PC-9 (cell line): ENCODE measurements around the gene GOLGB1. TPM values are rescaled to one million over a fixed set of nuclear protein-coding genes. Genes with fewer than 3 reads are reported as not detected.
"Not testable (repeated sequence)": the region's sequence is repeated elsewhere in the genome, so short reads cannot be mapped to it uniquely, and the experiment has no call there.

Source experiments
- BruUV-seq: library from RNA; stranded (reverse); fragments of 400-500 nt; replicated peaks from 2 replicates; lab custom pipeline; 2021; lab: Mats Ljungman, UMichigan
- CTCF ChIA-PET: fragments of 300-600 bp; sonication (Branson Sonifier 250); formaldehyde crosslinking; loops from one replicate; lab custom pipeline; 2022; ENCODE audit warnings: antibody characterized with exemption; lab: Charles Lee
- POLR2A ChIA-PET: fragments of 300-600 bp; sonication (Branson Sonifier 250); formaldehyde crosslinking; loops from one replicate; lab custom pipeline; 2022; ENCODE audit warnings: antibody characterized with exemption; ENCODE audit not compliant: unreplicated experiment; lab: Charles Lee
- DNase-seq, 2 experiments: peaks; one replicate each; pipeline versions ENCODE4 v3.0.0 to v3.0.0-alpha.2; 2015 to 2022; ENCODE audit warnings: mixed read lengths in 1 of 2
- H2AFZ ChIP-seq: fragments of 200-600 bp; sonication (generic); 2 replicates; pipeline ENCODE4 v1.8.1; 2017; ENCODE audit warnings: antibody characterized with exemption
- H3F3A ChIP-seq: fragments of 200-600 bp; sonication (generic); 2 replicates; pipeline ENCODE4 v1.8.1; 2017; ENCODE audit warnings: antibody characterized with exemption, mild to moderate bottlenecking, low read depth; ENCODE audit not compliant: insufficient read depth
- H3K27ac ChIP-seq: fragments of 200-600 bp; sonication (generic); 2 replicates; pipeline ENCODE4 v1.6.1; 2016; ENCODE audit warnings: mixed run types
- H3K27me3 ChIP-seq: fragments of 200-600 bp; sonication (generic); 2 replicates; pipeline ENCODE4 v1.6.1; 2016; ENCODE audit warnings: low read depth, mixed run types; ENCODE audit not compliant: insufficient read depth
- H3K36me3 ChIP-seq: fragments of 200-600 bp; sonication (generic); 2 replicates; pipeline ENCODE4 v1.6.1; 2016; ENCODE audit warnings: low read depth, mixed run types
- H3K4me1 ChIP-seq: fragments of 200-600 bp; sonication (generic); replicated peaks from 2 replicates; pipeline ENCODE4 v1.6.1; 2016; ENCODE audit warnings: mixed run types; ENCODE audit not compliant: insufficient read depth
- H3K4me2 ChIP-seq: fragments of 200-600 bp; sonication (generic); 2 replicates; pipeline ENCODE4 v1.6.1; 2017; ENCODE audit warnings: mixed run types
- H3K4me3 ChIP-seq: fragments of 200-600 bp; sonication (generic); 2 replicates; pipeline ENCODE4 v1.6.1; 2016; ENCODE audit warnings: mixed run types
- H3K79me2 ChIP-seq: fragments of 200-600 bp; sonication (generic); 2 replicates; pipeline ENCODE4 v1.6.1; 2017; ENCODE audit warnings: low read depth, mixed run types
- H3K9me2 ChIP-seq: fragments of 200-600 bp; sonication (generic); 2 replicates; pipeline ENCODE4 v1.8.1; 2017; ENCODE audit warnings: mild to moderate bottlenecking; ENCODE audit not compliant: insufficient read depth
- H3K9me3 ChIP-seq: fragments of 200-600 bp; sonication (generic); 2 replicates; pipeline ENCODE4 v1.8.1; 2016; ENCODE audit warnings: low read depth; ENCODE audit not compliant: insufficient read depth
- H4K20me1 ChIP-seq: fragments of 200-600 bp; sonication (generic); 2 replicates; pipeline ENCODE4 v1.8.1; 2017; ENCODE audit not compliant: insufficient read depth
- EZH2 ChIP-seq: fragments of 200-600 bp; sonication (generic); IDR thresholded peaks from 2 replicates; pipeline ENCODE4 v1.8.0; 2017; ENCODE audit warnings: antibody characterized with exemption, low read depth
- intact Hi-C: fragments of 100-400 bp; cut with micrococcal nuclease; formaldehyde crosslinking; loops from one replicate; pipeline ENCODE4 v1.10.0; 2022; ENCODE audit not compliant: unreplicated experiment
- total RNA-seq: library from RNA; stranded (reverse); gene quantifications from 2 replicates; pipeline ENCODE4 v1.2.3, GENCODE V29; 2021
- TF ChIP-seq, protein P1 (sequence below): fragments of 200-600 bp; sonication (generic); conservative IDR thresholded peaks from 2 replicates; pipeline ENCODE4 v1.6.1; 2017; ENCODE audit warnings: mixed run types, antibody characterized with exemption, mild to moderate bottlenecking, moderate library complexity

GOLGB1 gene
- total RNA-seq, 1 experiment from 2014 or later = 73.1 TPM

GRCh38 chr3:121781611-121782010 is 32.1 kb upstream of the GOLGB1 start:
- intact Hi-C loops = no loop called here
- Histone ChIP-seq H2AFZ (no peak overlapping the region), H3F3A (0 out of 2 replicates have a peak, but pooled peaks cover 5% of the 10 kb centered on the region), H3K9me2 (no peaks in the 10 kb centered on the region), H3K36me3 (peaks cover 21% of the 10 kb centered on the region; the same call in 1 of the 2 replicates), H3K4me2 (no peak overlapping the region), H4K20me1 (no peaks in the 10 kb centered on the region), H3K27ac (no peak overlapping the region), H3K79me2 (no peaks in the 10 kb centered on the region), H3K27me3 (no peaks in the 10 kb centered on the region), H3K4me3 (no peak overlapping the region), H3K4me1 (no peaks in the 10 kb centered on the region), H3K9me3 (no peaks in the 10 kb centered on the region)
- no TSS peak for BruUV-seq
- TF ChIP-seq EZH2 = no peak
- TF ChIP-seq, protein P1, sequence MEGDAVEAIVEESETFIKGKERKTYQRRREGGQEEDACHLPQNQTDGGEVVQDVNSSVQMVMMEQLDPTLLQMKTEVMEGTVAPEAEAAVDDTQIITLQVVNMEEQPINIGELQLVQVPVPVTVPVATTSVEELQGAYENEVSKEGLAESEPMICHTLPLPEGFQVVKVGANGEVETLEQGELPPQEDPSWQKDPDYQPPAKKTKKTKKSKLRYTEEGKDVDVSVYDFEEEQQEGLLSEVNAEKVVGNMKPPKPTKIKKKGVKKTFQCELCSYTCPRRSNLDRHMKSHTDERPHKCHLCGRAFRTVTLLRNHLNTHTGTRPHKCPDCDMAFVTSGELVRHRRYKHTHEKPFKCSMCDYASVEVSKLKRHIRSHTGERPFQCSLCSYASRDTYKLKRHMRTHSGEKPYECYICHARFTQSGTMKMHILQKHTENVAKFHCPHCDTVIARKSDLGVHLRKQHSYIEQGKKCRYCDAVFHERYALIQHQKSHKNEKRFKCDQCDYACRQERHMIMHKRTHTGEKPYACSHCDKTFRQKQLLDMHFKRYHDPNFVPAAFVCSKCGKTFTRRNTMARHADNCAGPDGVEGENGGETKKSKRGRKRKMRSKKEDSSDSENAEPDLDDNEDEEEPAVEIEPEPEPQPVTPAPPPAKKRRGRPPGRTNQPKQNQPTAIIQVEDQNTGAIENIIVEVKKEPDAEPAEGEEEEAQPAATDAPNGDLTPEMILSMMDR = no peak
- DNase-seq = no peak
- POLR2A ChIA-PET = no interaction called here
- CTCF ChIA-PET = no interaction called here

DNA sequence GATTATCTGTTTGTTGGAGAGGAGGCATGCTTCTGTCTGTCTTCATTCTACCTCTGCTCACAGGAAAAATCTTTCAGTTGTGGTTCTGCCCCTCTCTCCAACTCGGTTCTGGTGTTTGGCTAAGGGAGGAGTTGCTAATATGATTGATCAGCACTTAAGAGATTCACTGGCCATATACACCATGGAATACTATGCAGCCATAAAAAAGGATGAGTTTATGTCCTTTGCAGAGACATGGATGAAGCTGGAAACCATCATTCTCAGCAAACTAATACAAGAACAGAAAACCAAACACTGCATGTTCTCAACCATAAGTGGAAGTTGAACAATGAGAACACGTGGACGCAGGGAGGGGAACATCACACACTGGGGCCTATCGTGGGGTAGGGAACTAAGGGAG is 25.6 kb upstream of the GOLGB1 start:
- DNase-seq, H3K4me1 ChIP-seq, H3K79me2 ChIP-seq, H3K9me3 ChIP-seq, H3K9me2 ChIP-seq, H3F3A ChIP-seq, H3K27me3 ChIP-seq, H4K20me1 ChIP-seq, H3K27ac ChIP-seq, intact Hi-C loops, H3K4me3 ChIP-seq, H2AFZ ChIP-seq, BruUV-seq, POLR2A ChIA-PET, H3K4me2 ChIP-seq, CTCF ChIA-PET: not testable (repeated sequence)
- H3K36me3 ChIP-seq = peaks cover 13% of the 10 kb centered on the region

DNA sequence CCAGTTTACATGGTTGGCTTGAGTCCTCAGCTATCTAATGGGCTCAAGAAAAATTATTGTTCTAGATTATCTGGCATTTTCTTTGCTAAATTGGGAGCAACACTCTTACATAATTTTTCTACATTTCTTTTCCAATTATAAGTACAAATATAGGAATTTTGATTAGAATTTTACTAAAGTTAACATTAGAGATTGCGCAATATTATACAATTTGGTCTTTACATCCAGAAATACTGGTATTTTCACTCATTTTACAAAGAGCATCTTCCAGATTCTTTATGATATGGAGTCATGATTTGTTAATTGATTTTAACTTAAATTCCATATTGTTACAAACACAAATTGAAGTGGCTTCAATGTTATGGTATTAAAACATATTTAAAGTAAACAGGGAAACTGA is 19.7 kb upstream of the GOLGB1 start:
- Histone ChIP-seq H3K4me1 (no peaks in the 10 kb centered on the region), H3K79me2 (no peaks in the 10 kb centered on the region), H3K4me3 (no peak overlapping the region), H3K9me3 (no peaks in the 10 kb centered on the region), H3F3A (no peaks in the 10 kb centered on the region), H3K9me2 (no peaks in the 10 kb centered on the region), H3K27ac (no peak overlapping the region), H3K36me3 (peaks cover 3% of the 10 kb centered on the region; the same call in 1 of the 2 replicates), H3K27me3 (no peaks in the 10 kb centered on the region), H2AFZ (no peak overlapping the region), H3K4me2 (no peak overlapping the region), H4K20me1 (no peaks in the 10 kb centered on the region)
- TF ChIP-seq EZH2 = no peak
- TF ChIP-seq, protein P1 = no peak
- CTCF ChIA-PET = no interaction called here
- POLR2A ChIA-PET = no interaction called here
- no TSS peak for BruUV-seq
- intact Hi-C loops = no loop called here
- DNase-seq = no peak

DNA sequence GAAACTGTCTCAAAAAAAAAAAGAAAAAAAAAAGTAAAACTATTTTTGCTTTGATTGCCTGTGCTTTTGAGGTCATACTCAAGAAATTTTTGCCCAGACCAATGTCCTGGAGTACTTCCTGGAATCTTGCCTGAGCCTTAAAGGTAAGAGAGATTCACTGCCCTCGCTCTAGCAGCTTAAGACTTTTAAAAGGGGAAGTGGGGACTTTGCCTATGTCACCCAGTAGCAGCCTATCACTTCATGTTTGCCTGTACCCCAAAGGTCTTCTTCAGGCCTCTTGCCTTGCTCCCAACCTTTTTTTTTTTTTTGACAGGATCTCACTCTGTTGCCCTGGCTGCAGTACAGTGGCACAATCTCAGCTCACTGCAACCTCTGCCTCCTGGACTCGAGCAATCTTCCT is 18.9 kb upstream of the GOLGB1 start:
- Histone ChIP-seq H3K4me1 (no peaks in the 10 kb centered on the region), H3K9me2 (no peaks in the 10 kb centered on the region), H3K27ac (no peak overlapping the region), H3K36me3 (peaks cover 3% of the 10 kb centered on the region; the same call in 1 of the 2 replicates), H3K27me3 (no peaks in the 10 kb centered on the region), H3K79me2 (no peaks in the 10 kb centered on the region), H3K4me2 (no peak overlapping the region), H3F3A (no peaks in the 10 kb centered on the region), H4K20me1 (no peaks in the 10 kb centered on the region), H2AFZ (no peak overlapping the region), H3K9me3 (no peaks in the 10 kb centered on the region), H3K4me3 (no peak overlapping the region)
- BruUV-seq = no TSS peak
- intact Hi-C loops = no loop called here
- ChIA-PET CTCF (no interaction called here), POLR2A (no interaction called here)
- TF ChIP-seq, protein P1 = no peak
- TF ChIP-seq EZH2 = no peak
- no peak for DNase-seq
